ENCODE results near the gene PRRT4. TPM values are rescaled to one million over a fixed set of nuclear protein-coding genes. Genes with fewer than 3 reads are reported as not detected.

Gene PRRT4
- total RNA-seq, 1 donor from 2014 or later: under 0.01 TPM

DNA sequence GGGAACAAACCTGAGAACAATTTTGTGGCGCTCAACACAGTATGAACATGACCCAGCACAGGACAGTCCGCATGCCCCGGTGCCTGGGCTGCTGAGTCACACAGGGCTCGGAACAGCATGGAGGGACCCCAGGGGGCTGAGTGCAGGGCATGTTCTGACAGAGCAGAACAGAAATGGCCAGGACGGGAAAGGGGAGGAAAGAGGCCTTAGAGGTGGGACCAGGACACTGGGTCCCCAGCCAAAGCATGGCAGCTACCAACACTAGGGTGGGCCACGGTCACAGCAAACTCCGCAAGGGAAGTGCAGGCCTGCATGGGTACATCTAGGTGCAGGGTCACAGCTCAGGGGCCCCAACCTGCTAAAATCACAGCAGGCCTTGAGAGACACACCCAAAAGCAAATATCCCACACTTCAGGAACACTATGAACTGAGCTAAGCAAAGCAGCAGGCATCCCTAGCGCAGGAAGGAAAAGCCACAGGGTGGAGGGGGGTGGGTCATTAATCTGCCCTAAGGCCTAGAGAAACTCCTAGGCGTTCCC, 42.7 kb upstream of the PRRT4 start:
- H3K27me3 ChIP-seq (ENCODE audit: control insufficient read depth, insufficient read depth, low read length): no peaks in the 10 kb centered on the region
- H3K4me3 ChIP-seq (ENCODE audit: low read depth, low read length): no peak overlapping the region
- peaks cover 17% of the 10 kb centered on the region for H3K36me3 ChIP-seq (ENCODE audit: control insufficient read depth, insufficient read depth, low read length)
- TF ChIP-seq, protein P1, sequence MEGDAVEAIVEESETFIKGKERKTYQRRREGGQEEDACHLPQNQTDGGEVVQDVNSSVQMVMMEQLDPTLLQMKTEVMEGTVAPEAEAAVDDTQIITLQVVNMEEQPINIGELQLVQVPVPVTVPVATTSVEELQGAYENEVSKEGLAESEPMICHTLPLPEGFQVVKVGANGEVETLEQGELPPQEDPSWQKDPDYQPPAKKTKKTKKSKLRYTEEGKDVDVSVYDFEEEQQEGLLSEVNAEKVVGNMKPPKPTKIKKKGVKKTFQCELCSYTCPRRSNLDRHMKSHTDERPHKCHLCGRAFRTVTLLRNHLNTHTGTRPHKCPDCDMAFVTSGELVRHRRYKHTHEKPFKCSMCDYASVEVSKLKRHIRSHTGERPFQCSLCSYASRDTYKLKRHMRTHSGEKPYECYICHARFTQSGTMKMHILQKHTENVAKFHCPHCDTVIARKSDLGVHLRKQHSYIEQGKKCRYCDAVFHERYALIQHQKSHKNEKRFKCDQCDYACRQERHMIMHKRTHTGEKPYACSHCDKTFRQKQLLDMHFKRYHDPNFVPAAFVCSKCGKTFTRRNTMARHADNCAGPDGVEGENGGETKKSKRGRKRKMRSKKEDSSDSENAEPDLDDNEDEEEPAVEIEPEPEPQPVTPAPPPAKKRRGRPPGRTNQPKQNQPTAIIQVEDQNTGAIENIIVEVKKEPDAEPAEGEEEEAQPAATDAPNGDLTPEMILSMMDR (IDR thresholded peaks at IDR 0.05; ENCODE audit: insufficient read depth, low read length, severe bottlenecking): no peak
- DNase-seq (ENCODE audit: low read depth) (peak; percentile 34), FAIRE-seq (no peak)

DNA sequence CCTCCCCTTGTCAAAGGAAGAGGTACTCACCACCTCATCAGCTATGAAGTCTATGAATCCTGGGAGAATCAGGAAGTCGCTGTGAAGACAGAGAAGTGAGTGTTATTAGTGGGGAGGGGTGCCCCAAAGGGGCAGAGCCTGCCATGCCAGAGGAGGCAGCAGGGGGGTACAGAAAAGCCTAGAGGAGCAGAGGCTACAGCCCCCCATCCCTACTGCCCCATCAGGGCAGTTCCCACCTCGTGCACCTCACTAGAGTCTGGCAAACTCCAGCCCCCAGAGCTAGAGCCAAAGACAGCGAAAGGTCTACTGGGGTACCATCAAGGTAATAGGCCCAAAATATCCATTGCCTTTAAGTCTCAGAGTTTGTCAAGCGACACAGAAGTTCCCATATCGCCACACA, 42.2 kb upstream of the PRRT4 start:
- DNase-seq (ENCODE audit: low read depth): no peak
- Histone ChIP-seq H3K4me3 (ENCODE audit: low read depth, low read length) (no peak overlapping the region), H3K36me3 (ENCODE audit: control insufficient read depth, insufficient read depth, low read length) (peaks cover 18% of the 10 kb centered on the region), H3K27me3 (ENCODE audit: control insufficient read depth, insufficient read depth, low read length) (no peaks in the 10 kb centered on the region)
- FAIRE-seq: no peak
- TF ChIP-seq, protein P1 (IDR thresholded peaks at IDR 0.05; ENCODE audit: insufficient read depth, low read length, severe bottlenecking): no peak

DNA sequence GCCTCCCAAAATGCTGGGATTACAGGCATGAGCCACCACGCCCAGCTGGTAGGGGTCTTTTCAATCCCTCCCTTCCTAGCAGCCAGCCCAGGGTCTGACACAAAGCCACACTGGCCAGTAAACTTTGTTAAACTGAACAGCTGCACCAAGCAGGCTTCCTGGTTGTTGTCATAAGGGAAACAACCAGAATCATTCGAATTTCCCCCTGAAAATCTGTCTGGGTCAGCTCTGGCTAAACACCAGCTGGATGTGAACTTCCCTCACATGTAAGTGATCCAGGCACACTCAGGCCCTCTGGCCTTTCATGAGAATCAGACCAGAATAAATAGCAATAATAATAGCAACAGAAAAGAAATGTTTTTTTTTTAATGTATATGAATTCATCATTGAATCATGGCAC, 40.9 kb upstream of the PRRT4 start:
- Histone ChIP-seq H3K27me3 (ENCODE audit: control insufficient read depth, insufficient read depth, low read length) (no peaks in the 10 kb centered on the region), H3K36me3 (ENCODE audit: control insufficient read depth, insufficient read depth, low read length) (peaks cover 25% of the 10 kb centered on the region), H3K4me3 (ENCODE audit: low read depth, low read length) (no peak overlapping the region)
- TF ChIP-seq, protein P1 (IDR thresholded peaks at IDR 0.05; ENCODE audit: insufficient read depth, low read length, severe bottlenecking): no peak
- FAIRE-seq (no peak), DNase-seq (ENCODE audit: low read depth) (no peak)

DNA sequence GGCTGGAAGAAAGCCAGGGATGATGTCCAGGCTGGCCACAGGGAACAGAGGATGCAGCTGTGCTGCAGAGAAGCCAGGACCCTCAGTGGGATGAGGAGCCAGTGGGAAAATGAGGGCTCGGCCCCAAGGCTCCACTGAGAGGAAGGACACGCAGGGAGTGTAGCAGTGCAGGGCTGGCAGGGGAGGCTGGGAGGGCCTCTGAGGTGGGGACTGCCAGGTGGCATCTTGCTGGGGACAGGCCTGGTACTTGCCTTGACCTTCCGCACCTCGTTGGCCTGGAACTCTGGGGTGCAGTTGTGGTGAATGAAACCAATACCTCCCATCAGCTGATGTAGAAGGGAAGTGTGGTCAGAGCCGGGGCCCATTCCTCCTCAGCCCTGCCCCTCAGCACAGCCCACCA, 39.1 kb upstream of the PRRT4 start:
- FAIRE-seq (no peak), DNase-seq (ENCODE audit: low read depth) (no peak)
- H3K4me3 ChIP-seq (ENCODE audit: low read depth, low read length): no peak overlapping the region
- TF ChIP-seq, protein P1 (IDR thresholded peaks at IDR 0.05; ENCODE audit: insufficient read depth, low read length, severe bottlenecking): no peak
- H3K36me3 ChIP-seq (ENCODE audit: control insufficient read depth, insufficient read depth, low read length): peaks cover 36% of the 10 kb centered on the region
- H3K27me3 ChIP-seq (ENCODE audit: control insufficient read depth, insufficient read depth, low read length): no peaks in the 10 kb centered on the region

DNA sequence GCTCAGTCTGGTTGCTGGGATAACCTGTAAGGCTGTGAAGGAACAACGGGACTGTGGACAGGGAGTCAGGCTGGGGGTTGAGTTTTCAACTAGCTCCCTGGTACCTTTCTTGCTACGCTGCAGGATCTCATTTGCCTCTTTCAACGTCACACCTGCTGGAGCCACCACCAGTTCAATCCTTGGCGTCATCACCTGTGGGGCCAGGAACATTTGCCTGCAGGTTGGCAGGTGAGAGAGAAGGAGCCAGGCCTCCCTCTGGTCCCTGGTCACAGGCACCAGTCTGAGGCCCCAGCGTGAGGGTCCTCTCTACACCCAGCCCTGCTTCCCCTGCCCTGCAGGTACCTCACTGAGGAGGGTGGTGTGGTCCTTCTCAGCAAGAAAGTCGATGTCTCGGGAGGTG, 38.5 kb upstream of the PRRT4 start:
- Histone ChIP-seq H3K36me3 (ENCODE audit: control insufficient read depth, insufficient read depth, low read length) (peaks cover 40% of the 10 kb centered on the region), H3K4me3 (ENCODE audit: low read depth, low read length) (no peak overlapping the region), H3K27me3 (ENCODE audit: control insufficient read depth, insufficient read depth, low read length) (no peaks in the 10 kb centered on the region)
- TF ChIP-seq, protein P1 (IDR thresholded peaks at IDR 0.05; ENCODE audit: insufficient read depth, low read length, severe bottlenecking): no peak
- FAIRE-seq (no peak), DNase-seq (ENCODE audit: low read depth) (no peak)

DNA sequence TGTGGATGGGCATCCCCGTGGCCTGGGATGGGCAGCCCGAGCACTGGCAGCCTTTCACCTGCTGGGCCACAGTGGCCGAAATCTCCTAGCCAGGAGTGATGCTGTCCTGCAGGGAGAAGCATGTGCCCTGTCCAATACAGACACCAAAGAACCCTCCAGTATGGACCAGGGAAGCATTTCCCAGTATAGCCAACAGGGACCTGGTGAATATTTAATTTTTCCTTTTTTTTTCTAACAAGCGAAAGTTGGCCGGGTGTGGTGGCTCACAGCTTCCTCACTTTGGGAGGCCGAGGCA, 37.3 kb upstream of the PRRT4 start:
- Histone ChIP-seq H3K27me3 (ENCODE audit: control insufficient read depth, insufficient read depth, low read length) (no peaks in the 10 kb centered on the region), H3K36me3 (ENCODE audit: control insufficient read depth, insufficient read depth, low read length) (peaks cover 48% of the 10 kb centered on the region), H3K4me3 (ENCODE audit: low read depth, low read length) (no peak overlapping the region)
- FAIRE-seq: no peak
- no peak for DNase-seq (ENCODE audit: low read depth)
- TF ChIP-seq, protein P1 (IDR thresholded peaks at IDR 0.05; ENCODE audit: insufficient read depth, low read length, severe bottlenecking): no peak

Data from bronchial epithelial cell (primary cell).